Fibroblast of lung (primary cell): ENCODE measurements around the gene SYT15.

Experiments
- CTCF ChIP-seq, 2 donors: IDR thresholded peaks in 1 of 2; conservative IDR thresholded peaks in 1 of 2; 1 replicate in 1 of 2; 2 replicates in 1 of 2; pipeline ENCODE4 v1.5.1; 2011 to 2012; ENCODE audit warnings: low read length in 2 of 2, control low read depth in 1 of 2, inconsistent platforms in 1 of 2, low read depth in 1 of 2, mild to moderate bottlenecking in 1 of 2
- EZH2 ChIP-seq: IDR thresholded peaks from 2 replicates; pipeline ENCODE4 v1.5.1; 2012; ENCODE audit warnings: low read length, control low read depth, mild to moderate bottlenecking; ENCODE audit errors: missing control alignments

GRCh38 chr10:46540412-46541016 lies 38.4 kb upstream of the SYT15 start:
- TF ChIP-seq CTCF (conservative IDR thresholded peaks at IDR 0.05 in 1 of 2, IDR thresholded peaks at IDR 0.05 in 1 of 2; ENCODE audit: low read depth in 1 of 2, low read length in 2 of 2) (no peak), EZH2 (peak; percentile 46)
